ENCODE results near the gene CCDC82.
A peak's percentile ranks its signal among the peaks of the same experiment; 100 is the strongest.
"Not testable (repeated sequence)": the region's sequence is repeated elsewhere in the genome, so short reads cannot be mapped to it uniquely, and the experiment has no call there.

Gene CCDC82
- total RNA-seq: 41.6 to 45.0 (median 42.0) reads per million in 3 donors

- Histone ChIP-seq H3K4me3 (ENCODE audit: insufficient read depth, low read depth, low read length, poor library complexity, severe bottlenecking) (peak within 1 kb of the TSS; percentile 88), H3K4me1 (ENCODE audit: control insufficient read depth, insufficient read depth, low read length, poor library complexity, severe bottlenecking) (peaks cover 11% of the 10 kb centered on the region), H3K27ac (ENCODE audit: insufficient read depth, low read length, poor library complexity, severe bottlenecking) (peak within 1 kb of the TSS; percentile 83), H3K9me3 (ENCODE audit: control insufficient read depth, low read length) (no peaks in the 10 kb centered on the region), H3K27me3 (replicated peaks; ENCODE audit: control insufficient read depth, insufficient read depth, low read length, poor library complexity, severe bottlenecking) (no peaks in the 10 kb centered on the region), H3K36me3 (ENCODE audit: control insufficient read depth, insufficient read depth, low read length) (no peaks in the 10 kb centered on the region)
- DNase-seq: peak; percentile 94 to 96 (median 95)
Measured at GRCh38 chr11:96389720-96390487, at the start of gene CCDC82, which contains the start of gene JRKL. CCDC82 (minus strand) TSS chr11:96389912; CDS start chr11:96384747, 5,165 bp downstream. JRKL (plus strand) TSS chr11:96390013; CDS start chr11:96390650, 637 bp downstream.

DNA sequence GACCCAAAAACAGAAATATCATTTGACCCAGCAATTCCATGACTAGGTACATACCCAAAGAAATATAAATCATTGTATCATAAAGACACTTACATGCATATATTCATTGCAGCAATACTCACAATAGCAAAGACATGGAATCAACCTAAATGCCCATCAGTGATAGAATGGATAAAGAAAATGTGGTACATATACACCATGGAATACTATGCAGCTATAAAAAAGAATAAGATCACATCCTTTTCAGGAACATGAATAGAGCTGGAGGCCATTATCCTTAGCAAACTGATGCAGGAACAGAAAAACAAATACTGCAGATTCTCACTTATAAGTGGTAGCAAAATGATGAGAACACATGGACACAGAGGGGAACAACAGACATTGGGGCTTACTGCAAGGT lies 42.9 kb upstream of the CCDC82 start:
- not testable (repeated sequence) for H3K9me3 ChIP-seq (ENCODE audit: control insufficient read depth, low read length); H3K27me3 ChIP-seq (replicated peaks; ENCODE audit: control insufficient read depth, insufficient read depth, low read length, poor library complexity, severe bottlenecking); H3K27ac ChIP-seq (ENCODE audit: insufficient read depth, low read length, poor library complexity, severe bottlenecking); H3K36me3 ChIP-seq (ENCODE audit: control insufficient read depth, insufficient read depth, low read length); DNase-seq; H3K4me1 ChIP-seq (ENCODE audit: control insufficient read depth, insufficient read depth, low read length, poor library complexity, severe bottlenecking); H3K4me3 ChIP-seq (ENCODE audit: insufficient read depth, low read depth, low read length, poor library complexity, severe bottlenecking)

DNA sequence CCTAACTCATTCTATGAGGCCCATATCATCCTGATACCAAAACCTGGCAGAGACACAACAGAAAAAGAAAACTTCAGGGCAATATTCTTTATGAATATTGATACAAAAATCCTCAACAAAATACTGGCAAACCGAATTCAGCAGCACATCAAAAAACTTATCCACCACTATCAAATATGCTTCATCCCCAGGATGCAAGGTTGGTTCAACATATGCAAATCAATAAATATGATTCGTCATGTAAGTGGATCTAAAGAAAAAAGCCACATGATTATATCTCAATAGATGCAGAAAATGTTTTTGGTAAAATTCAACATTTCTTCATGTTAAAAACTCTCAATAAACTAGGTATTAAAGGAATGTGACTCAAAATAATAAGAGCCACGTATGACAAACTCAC lies 41.0 kb upstream of the CCDC82 start:
- DNase-seq: no peak
- H3K4me1 ChIP-seq (ENCODE audit: control insufficient read depth, insufficient read depth, low read length, poor library complexity, severe bottlenecking): no peaks in the 10 kb centered on the region
- H3K36me3 ChIP-seq (ENCODE audit: control insufficient read depth, insufficient read depth, low read length): no peaks in the 10 kb centered on the region
- no peaks in the 10 kb centered on the region for H3K27me3 ChIP-seq (replicated peaks; ENCODE audit: control insufficient read depth, insufficient read depth, low read length, poor library complexity, severe bottlenecking)
- H3K27ac ChIP-seq (ENCODE audit: insufficient read depth, low read length, poor library complexity, severe bottlenecking): no peak overlapping the region
- H3K4me3 ChIP-seq (ENCODE audit: insufficient read depth, low read depth, low read length, poor library complexity, severe bottlenecking): no peak overlapping the region
- H3K9me3 ChIP-seq (ENCODE audit: control insufficient read depth, low read length): no peaks in the 10 kb centered on the region

GRCh38 chr11:96424693-96425092 lies 35.0 kb upstream of the CCDC82 start:
- Histone ChIP-seq H3K36me3 (ENCODE audit: control insufficient read depth, insufficient read depth, low read length) (no peaks in the 10 kb centered on the region), H3K27me3 (replicated peaks; ENCODE audit: control insufficient read depth, insufficient read depth, low read length, poor library complexity, severe bottlenecking) (no peaks in the 10 kb centered on the region), H3K27ac (ENCODE audit: insufficient read depth, low read length, poor library complexity, severe bottlenecking) (no peak overlapping the region), H3K4me3 (ENCODE audit: insufficient read depth, low read depth, low read length, poor library complexity, severe bottlenecking) (no peak overlapping the region), H3K4me1 (ENCODE audit: control insufficient read depth, insufficient read depth, low read length, poor library complexity, severe bottlenecking) (no peaks in the 10 kb centered on the region), H3K9me3 (ENCODE audit: control insufficient read depth, low read length) (no peaks in the 10 kb centered on the region)
- DNase-seq: no peak

GRCh38 chr11:96413408-96413807 lies 23.7 kb upstream of the CCDC82 start:
- Histone ChIP-seq H3K36me3 (ENCODE audit: control insufficient read depth, insufficient read depth, low read length) (no peaks in the 10 kb centered on the region), H3K9me3 (ENCODE audit: control insufficient read depth, low read length) (no peaks in the 10 kb centered on the region), H3K4me1 (ENCODE audit: control insufficient read depth, insufficient read depth, low read length, poor library complexity, severe bottlenecking) (no peaks in the 10 kb centered on the region), H3K27me3 (replicated peaks; ENCODE audit: control insufficient read depth, insufficient read depth, low read length, poor library complexity, severe bottlenecking) (no peaks in the 10 kb centered on the region), H3K27ac (ENCODE audit: insufficient read depth, low read length, poor library complexity, severe bottlenecking) (no peak overlapping the region), H3K4me3 (ENCODE audit: insufficient read depth, low read depth, low read length, poor library complexity, severe bottlenecking) (no peak overlapping the region)
- no peak for DNase-seq

GRCh38 chr11:96412761-96413381 lies 23.2 kb upstream of the CCDC82 start:
- Histone ChIP-seq H3K36me3 (ENCODE audit: control insufficient read depth, insufficient read depth, low read length) (no peaks in the 10 kb centered on the region), H3K27me3 (replicated peaks; ENCODE audit: control insufficient read depth, insufficient read depth, low read length, poor library complexity, severe bottlenecking) (no peaks in the 10 kb centered on the region), H3K4me3 (ENCODE audit: insufficient read depth, low read depth, low read length, poor library complexity, severe bottlenecking) (no peak overlapping the region), H3K4me1 (ENCODE audit: control insufficient read depth, insufficient read depth, low read length, poor library complexity, severe bottlenecking) (no peaks in the 10 kb centered on the region), H3K9me3 (ENCODE audit: control insufficient read depth, low read length) (no peaks in the 10 kb centered on the region), H3K27ac (ENCODE audit: insufficient read depth, low read length, poor library complexity, severe bottlenecking) (no peak overlapping the region)
- DNase-seq: no peak

- H3K27ac ChIP-seq (ENCODE audit: insufficient read depth, low read length, poor library complexity, severe bottlenecking); H3K27me3 ChIP-seq (replicated peaks; ENCODE audit: control insufficient read depth, insufficient read depth, low read length, poor library complexity, severe bottlenecking); H3K36me3 ChIP-seq (ENCODE audit: control insufficient read depth, insufficient read depth, low read length); DNase-seq; H3K4me1 ChIP-seq (ENCODE audit: control insufficient read depth, insufficient read depth, low read length, poor library complexity, severe bottlenecking); H3K4me3 ChIP-seq (ENCODE audit: insufficient read depth, low read depth, low read length, poor library complexity, severe bottlenecking); H3K9me3 ChIP-seq (ENCODE audit: control insufficient read depth, low read length): not testable (repeated sequence)
Measured at GRCh38 chr11:96411412-96411811, 21.7 kb upstream of the CCDC82 start.

GRCh38 chr11:96400697-96401096 lies 11.0 kb upstream of the CCDC82 start:
- H3K4me3 ChIP-seq (ENCODE audit: insufficient read depth, low read depth, low read length, poor library complexity, severe bottlenecking): no peak overlapping the region
- no peaks in the 10 kb centered on the region for H3K27me3 ChIP-seq (replicated peaks; ENCODE audit: control insufficient read depth, insufficient read depth, low read length, poor library complexity, severe bottlenecking)
- no peak overlapping the region for H3K27ac ChIP-seq (ENCODE audit: insufficient read depth, low read length, poor library complexity, severe bottlenecking)
- DNase-seq: no peak
- H3K9me3 ChIP-seq (ENCODE audit: control insufficient read depth, low read length): no peaks in the 10 kb centered on the region
- H3K4me1 ChIP-seq (ENCODE audit: control insufficient read depth, insufficient read depth, low read length, poor library complexity, severe bottlenecking): no peaks in the 10 kb centered on the region
- H3K36me3 ChIP-seq (ENCODE audit: control insufficient read depth, insufficient read depth, low read length): no peaks in the 10 kb centered on the region

GRCh38 chr11:96397863-96398262 lies 8.2 kb upstream of the CCDC82 start:
- Histone ChIP-seq H3K9me3 (ENCODE audit: control insufficient read depth, low read length) (no peaks in the 10 kb centered on the region), H3K4me1 (ENCODE audit: control insufficient read depth, insufficient read depth, low read length, poor library complexity, severe bottlenecking) (no peaks in the 10 kb centered on the region), H3K27me3 (replicated peaks; ENCODE audit: control insufficient read depth, insufficient read depth, low read length, poor library complexity, severe bottlenecking) (no peaks in the 10 kb centered on the region), H3K27ac (ENCODE audit: insufficient read depth, low read length, poor library complexity, severe bottlenecking) (no peak overlapping the region), H3K36me3 (ENCODE audit: control insufficient read depth, insufficient read depth, low read length) (no peaks in the 10 kb centered on the region), H3K4me3 (ENCODE audit: insufficient read depth, low read depth, low read length, poor library complexity, severe bottlenecking) (no peak overlapping the region)
- no peak for DNase-seq

GRCh38 chr11:96396637-96397036 lies 6.9 kb upstream of the CCDC82 start:
- no peak overlapping the region for H3K27ac ChIP-seq (ENCODE audit: insufficient read depth, low read length, poor library complexity, severe bottlenecking)
- no peak for DNase-seq
- H3K27me3 ChIP-seq (replicated peaks; ENCODE audit: control insufficient read depth, insufficient read depth, low read length, poor library complexity, severe bottlenecking): no peaks in the 10 kb centered on the region
- H3K4me3 ChIP-seq (ENCODE audit: insufficient read depth, low read depth, low read length, poor library complexity, severe bottlenecking): no peak overlapping the region
- no peaks in the 10 kb centered on the region for H3K9me3 ChIP-seq (ENCODE audit: control insufficient read depth, low read length)
- H3K36me3 ChIP-seq (ENCODE audit: control insufficient read depth, insufficient read depth, low read length): no peaks in the 10 kb centered on the region
- no peaks in the 10 kb centered on the region for H3K4me1 ChIP-seq (ENCODE audit: control insufficient read depth, insufficient read depth, low read length, poor library complexity, severe bottlenecking)

All from effector memory CD4-positive, alpha-beta T cell (primary cell).